CD4-positive, alpha-beta T cell treated with Interleukin-6 for 4 hours (primary cell): Measurements from ENCODE around the gene ROCK2.
A peak's percentile ranks its signal among the peaks of the same experiment; 100 is the strongest.

Experiments
- DNase-seq: peaks from one replicate; pipeline ENCODE4 v3.0.0-alpha.2; 2020; ENCODE audit warnings: mixed read lengths

Gene ROCK2

GRCh38 chr2:11142987-11143386 is 201.4 kb downstream of the ROCK2 start:
- DNase-seq = no peak

DNA sequence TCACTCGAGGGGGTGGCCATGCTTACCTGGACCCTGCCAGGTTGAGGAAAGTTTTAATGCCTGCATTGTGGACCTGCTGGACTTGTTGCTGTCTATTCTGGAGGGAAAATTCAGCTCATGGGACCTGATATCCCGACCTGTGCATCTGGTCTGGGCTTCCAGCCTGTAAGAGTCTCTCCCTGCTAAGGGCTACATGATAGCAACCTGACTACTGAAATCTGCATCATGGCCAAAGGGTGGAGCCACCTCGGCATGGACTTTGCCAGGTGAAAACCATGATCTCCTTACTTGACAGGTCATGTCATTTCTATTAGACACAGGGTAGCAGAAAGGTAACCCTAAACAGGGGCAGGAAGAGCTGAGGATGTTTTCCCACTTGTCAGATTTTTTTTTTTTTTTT is 202.1 kb downstream of the ROCK2 start:
- DNase-seq = no peak

DNA sequence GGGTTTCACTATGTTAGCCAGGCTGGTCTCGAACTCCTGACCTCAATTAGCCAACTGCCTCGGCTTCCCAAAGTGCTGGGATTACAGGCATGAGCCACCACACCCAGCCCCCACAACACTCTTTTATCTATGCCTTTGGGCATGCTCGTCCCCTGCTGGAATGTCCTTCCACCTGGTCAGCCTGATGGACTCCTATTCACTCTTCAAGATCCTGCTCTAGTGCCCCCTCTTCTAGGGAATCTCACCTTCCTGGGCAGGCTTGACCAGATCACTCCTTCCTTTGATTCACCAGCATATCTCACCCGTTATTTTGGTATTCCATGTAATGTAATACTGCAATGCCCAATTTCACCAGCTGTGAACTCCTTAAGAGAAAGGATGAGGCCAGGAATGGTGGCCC is 203.1 kb downstream of the ROCK2 start:
- DNase-seq = no peak

GRCh38 chr2:11140492-11140891 is 203.9 kb downstream of the ROCK2 start:
- DNase-seq = no peak

GRCh38 chr2:11134349-11134748 is 210.1 kb downstream of the ROCK2 start:
- DNase-seq = no peak

GRCh38 chr2:11133936-11134320 is 210.5 kb downstream of the ROCK2 start:
- DNase-seq = no peak

DNA sequence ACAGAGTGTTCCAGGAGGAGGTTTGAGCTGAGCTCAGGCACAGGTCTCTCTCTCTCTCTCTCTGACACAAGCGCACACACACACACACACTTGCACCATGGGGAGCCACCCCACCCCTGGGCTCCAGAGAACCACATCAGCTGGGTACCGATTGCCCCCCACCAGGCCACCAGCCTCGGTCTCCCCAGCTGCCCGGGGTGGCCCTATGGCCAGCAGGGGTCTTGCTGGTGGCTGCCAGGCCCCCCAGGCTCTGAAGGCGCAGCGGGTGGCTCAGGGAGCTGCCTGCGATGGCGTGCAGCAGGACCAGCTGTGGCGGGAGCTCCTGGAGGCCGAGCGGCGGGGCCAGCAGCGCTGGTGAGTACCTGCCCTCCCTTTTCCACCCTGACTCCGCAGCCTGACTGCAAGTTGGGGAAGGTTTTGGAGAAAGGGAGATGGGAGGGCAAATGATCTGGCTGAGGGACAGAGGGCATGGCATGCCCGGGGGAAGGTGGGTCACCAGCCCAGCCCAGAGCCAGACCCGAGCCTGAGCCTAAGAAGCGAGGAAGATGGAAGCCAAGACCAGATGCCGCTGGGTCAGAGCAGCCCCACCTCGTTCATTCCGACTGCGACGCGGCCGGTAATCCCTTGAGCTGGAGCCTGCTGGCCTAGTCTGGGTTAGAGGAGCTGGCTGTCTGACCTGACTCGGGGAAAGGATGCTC is 211.0 kb downstream of the ROCK2 start:
- DNase-seq = no peak

DNA sequence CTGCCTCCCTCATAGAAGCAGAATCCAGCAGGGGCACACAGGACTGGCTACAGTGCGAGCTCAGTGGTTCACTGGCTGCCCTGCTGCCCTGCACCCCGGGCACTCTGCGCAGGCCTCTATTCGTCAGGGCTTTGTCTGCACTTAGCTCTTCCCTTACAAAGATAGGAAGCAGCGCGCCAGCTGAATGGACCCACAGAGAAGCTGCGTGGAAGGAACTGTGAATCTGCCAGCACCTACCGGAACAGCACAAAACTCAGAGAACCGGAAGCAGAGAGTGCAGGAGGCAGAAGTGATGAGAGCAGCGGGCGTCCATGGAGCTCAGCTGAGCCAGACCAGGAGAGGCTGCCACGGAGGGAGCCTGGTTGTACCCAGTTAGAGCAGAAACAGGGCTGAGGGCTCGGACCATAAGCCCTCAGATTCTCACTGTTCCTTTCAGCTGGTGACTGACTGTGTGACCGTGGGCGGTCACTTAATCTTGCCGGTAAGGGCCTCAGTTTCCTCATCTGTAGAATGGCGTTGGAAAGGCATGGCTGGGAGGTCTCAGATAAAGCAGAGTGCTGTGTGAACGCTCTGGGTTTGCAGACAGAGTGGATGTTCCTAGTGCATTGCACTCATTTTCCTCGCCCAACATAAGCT is 212.3 kb downstream of the ROCK2 start:
- DNase-seq = peak; percentile 27

GRCh38 chr2:11131166-11131920 is 213.1 kb downstream of the ROCK2 start:
- no peak for DNase-seq
